GM12891 (cell line): ENCODE data around the gene RPS6KA4.

Experiments used
- POLR2A ChIP-seq: IDR thresholded peaks from 2 replicates; pipeline ENCODE4 v1.6.1; 2011; ENCODE audit warnings: low read depth, low read length, control low read depth
- POLR2AphosphoS5 ChIP-seq: IDR thresholded peaks from 2 replicates; pipeline ENCODE4 v1.6.1; 2011; ENCODE audit warnings: low read depth, low read length, control low read depth
- POU2F2 ChIP-seq: IDR thresholded peaks from 2 replicates; pipeline ENCODE4 v1.6.1; 2011; ENCODE audit warnings: low read depth, mild to moderate bottlenecking, control low read depth, low read length, moderate library complexity
- SPI1 ChIP-seq: IDR thresholded peaks from 2 replicates; pipeline ENCODE4 v1.6.1; 2011; ENCODE audit warnings: low read depth, low read length, control low read depth
- TAF1 ChIP-seq: IDR thresholded peaks from 2 replicates; pipeline ENCODE4 v1.6.1; 2011; ENCODE audit warnings: low read depth, low read length, control low read depth

DNA sequence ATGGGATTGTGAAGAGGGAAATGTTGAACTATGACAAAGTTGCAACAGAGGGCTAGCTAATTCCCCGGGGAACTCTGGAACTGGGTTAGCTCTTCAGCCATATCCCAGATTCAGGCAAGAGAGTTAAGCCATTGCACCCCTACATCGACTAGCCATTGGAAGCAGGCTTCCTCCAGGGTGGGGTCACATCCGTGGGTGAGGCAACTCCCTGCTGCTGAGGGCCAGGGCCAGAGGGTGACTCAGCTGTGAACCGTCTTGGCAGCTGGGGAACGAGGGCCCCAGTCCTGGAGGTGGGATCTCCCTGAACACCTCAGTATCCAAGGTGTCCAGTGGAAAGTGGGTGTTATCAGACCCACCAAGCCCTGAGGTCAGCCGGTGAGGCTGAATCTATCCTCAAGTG is 41.1 kb downstream of the RPS6KA4 start:
- TF ChIP-seq POLR2A = no peak
- TF ChIP-seq SPI1 = no peak
- TF ChIP-seq POLR2AphosphoS5 = no peak
- TF ChIP-seq TAF1 = no peak
- no peak for TF ChIP-seq POU2F2
